Hematopoietic multipotent progenitor cell treated with erythropoietin and hydrocortisone succinate and interleukin-3 and kit ligand, for 6 days (in vitro differentiated cells): ENCODE data around the gene SHISA3.

Experiments
- DNase-seq: peaks from one replicate; pipeline ENCODE4 v3.0.0-alpha.2; 2015

The SHISA3 gene

GRCh38 chr4:42392436-42392835 lies 4.9 kb upstream of the SHISA3 start:
- no peak for DNase-seq

DNA sequence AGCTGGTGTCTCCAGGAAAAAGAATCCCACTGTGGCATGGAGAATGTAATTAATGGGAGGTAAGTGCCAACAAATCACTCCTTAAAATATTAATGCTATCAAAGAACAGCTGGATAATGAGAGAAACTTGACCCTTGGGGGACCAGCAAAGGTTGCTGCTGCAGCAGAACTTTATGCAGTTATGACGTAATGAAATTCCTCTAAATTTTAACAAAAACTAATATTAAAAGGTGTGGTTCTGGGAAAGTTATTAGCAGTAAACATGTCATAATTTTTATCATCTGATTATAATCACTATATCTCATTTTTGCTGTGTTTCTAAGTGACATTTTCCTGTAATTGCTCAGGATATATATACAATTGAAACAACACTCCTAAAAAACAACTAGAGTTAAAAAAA lies 1.7 kb upstream of the SHISA3 start:
- DNase-seq: no peak

- no peak for DNase-seq
These were observed 932 bp upstream of the SHISA3 start for GRCh38 chr4:42396361-42396751.

GRCh38 chr4:42397635-42398170 lies 415 bp downstream of the SHISA3 start:
- DNase-seq: no peak

- DNase-seq: peak; percentile 21
These were observed 1.0 kb downstream of the SHISA3 start for GRCh38 chr4:42398171-42398870.

- DNase-seq: no peak
These were observed 1.6 kb downstream of the SHISA3 start for GRCh38 chr4:42398871-42399331.

DNA sequence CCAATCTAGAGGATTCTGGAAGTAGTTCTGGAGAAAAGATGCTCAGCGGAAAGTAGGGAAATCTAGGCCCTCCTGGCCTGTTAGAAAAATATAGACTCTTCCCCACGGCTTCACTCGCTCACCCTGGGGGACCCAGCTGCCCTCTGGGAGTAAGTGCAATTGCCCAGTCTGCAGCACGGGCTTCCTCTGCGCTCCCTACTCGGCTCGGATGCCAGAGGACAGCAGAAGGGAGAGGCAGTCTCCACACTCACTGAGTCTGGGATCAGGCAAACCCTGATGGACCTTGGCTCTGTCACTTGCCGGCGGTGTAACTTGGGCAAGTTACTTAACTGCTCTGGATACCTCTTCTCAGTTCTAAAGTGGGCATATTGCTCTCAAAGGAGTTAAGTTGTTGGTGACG lies 2.1 kb downstream of the SHISA3 start:
- no peak for DNase-seq

DNA sequence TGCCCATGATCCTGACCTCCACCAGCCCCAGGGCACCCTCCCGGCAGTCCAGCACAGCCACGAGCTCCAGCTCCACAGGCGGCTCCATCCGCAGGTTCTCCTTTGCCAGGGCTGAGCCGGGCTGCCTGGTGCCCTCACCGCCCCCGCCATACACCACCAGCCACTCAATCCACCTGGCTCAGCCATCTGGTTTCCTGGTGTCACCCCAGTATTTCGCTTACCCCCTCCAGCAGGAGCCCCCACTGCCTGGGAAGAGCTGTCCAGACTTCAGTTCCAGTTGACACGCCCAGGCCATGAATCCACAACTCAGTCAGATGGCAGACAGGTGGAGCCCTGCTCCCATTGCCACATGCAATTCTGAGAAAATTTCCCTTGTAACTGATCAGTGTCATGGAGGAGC lies 3.9 kb downstream of the SHISA3 start:
- no peak for DNase-seq

GRCh38 chr4:42404001-42404400 lies 6.7 kb downstream of the SHISA3 start:
- no peak for DNase-seq

DNA sequence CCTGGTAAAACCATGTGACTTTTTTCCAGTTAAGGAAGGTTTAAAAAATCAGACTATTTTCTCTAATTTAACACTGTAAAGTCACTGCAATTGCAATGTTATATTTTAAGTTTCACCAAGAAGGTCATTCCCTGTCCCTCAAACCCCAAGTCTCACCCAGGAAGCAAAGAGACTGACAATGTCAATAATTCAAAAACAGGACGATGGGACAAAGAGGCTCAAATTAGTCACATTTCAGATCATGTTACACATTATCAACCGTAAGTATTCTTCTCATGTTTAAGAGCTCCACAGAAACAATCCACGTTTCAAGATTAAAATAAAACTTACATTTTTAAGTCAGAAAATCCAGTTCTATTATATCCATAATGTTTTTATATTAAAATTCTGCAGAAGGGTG lies 13.2 kb downstream of the SHISA3 start:
- no peak for DNase-seq

GRCh38 chr4:42411803-42412202 lies 14.5 kb downstream of the SHISA3 start:
- DNase-seq: no peak

DNA sequence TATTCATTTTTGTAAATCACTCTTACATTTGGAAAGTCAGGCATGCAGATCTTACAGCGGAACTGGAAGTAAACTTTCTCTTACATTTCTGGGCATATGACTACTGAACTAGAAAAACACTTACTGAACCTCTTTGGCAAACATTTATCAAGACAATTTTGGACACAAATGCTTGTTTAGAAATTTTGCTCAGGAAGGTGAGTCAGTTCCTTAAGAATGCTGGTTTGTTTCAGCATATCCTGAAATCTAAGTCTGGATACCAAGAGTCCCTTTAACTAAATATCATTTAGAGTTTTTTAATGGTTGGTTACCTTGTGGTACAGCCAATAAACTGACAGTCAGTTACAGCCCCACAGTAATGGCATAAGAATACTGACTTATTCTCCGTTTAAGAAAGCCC lies 15.0 kb downstream of the SHISA3 start:
- DNase-seq: no peak

- no peak for DNase-seq
These were observed 18.0 kb downstream of the SHISA3 start for GRCh38 chr4:42415281-42415680.

DNA sequence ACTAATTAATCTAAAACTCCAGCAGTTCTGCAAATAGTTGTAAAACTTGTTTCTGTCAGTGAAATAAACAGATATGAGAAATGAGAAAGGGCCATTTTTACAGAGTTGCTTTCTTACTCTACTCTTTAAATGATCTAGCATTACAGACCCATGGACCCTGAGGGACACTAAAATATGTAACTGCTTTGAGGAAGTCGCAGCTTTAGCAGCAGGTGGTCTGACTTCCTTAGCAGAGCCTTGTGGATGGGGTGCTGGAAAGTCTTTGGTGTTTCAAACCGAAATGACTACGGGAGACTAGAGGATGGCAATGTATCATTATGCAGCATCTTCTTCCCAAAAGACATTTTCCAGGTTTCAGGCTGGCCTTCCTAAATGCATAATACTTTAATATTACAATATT lies 18.7 kb downstream of the SHISA3 start:
- DNase-seq: no peak

DNA sequence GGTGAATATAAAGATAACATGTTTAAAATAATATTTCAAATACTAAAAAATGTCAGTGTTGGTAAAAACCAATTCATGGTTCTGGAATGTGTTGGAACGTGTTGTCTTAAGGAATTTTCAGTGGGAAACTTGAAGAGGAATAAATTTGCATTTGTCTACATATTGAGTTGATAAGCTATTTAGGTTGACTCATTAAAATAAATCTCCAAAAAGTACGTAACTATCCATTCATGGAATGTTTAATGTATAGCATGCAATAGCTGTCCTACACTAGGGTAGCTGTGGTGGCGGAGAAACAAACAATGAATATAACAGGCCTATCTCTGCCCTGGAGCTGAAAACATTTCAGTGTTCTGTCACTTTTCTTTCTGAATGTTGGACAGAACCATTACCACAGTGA lies 20.3 kb downstream of the SHISA3 start:
- DNase-seq: no peak

DNA sequence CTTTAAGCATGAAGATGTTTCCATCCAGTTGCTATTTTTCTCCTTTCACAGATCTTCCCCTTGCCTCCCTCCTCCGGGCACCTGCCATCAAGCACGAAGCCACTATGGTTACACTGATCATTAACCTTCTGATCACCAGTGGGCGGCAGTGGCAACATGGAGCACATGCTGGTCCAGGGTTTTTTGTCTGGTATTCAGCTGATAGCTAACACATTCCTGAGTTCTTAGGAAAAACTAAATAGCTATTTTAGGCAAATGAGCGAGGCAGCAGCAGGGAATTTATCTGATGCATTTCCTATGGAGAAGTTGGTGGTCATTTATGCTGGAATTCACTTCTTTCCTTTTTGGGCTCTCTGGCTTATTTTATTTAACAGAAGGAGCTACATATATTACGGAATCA lies 22.9 kb downstream of the SHISA3 start:
- DNase-seq: no peak

DNA sequence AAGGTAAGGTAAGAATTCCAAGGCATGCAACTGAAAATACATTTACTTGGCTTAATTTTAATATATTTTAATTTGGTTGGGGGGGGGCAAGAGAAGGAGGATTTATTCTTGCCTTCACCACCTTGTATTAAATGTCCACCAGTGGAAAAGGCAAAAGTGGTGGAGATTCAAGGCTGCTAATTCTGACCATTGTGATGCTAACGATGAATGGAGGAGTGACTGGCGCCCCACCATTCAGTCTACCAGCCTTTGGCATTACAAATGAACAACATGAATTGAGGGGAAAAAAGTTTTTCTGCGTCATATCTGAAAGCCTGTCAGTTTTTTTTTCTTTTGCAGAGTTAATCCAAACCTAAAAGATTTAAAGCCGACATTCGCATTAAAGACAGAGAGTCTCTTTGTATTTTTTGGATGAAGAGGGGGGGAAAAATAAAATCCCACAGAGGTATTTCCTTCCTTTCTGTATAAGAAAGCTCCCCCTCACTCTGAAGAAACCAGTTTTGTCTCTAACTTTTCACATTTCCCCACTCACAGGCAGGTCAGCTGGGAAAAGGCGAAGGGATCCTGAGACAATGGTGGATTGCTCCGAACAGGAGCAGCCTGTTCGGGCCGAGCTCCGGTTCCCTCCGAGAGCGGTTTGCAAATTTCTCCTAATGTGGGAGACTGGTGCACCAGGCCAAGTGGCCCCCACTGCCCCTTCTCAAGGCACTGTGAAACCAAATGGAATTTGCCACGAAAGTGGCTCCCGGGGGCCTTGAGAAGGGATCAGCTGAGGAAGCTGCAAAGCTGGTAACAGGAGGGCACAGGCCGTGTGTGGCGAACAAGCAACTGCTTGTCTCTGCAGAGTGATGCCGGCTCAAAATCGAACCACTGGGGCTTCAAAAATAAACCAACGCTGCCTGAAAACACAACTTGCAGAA lies 28.1 kb downstream of the SHISA3 start:
- DNase-seq: no peak

DNA sequence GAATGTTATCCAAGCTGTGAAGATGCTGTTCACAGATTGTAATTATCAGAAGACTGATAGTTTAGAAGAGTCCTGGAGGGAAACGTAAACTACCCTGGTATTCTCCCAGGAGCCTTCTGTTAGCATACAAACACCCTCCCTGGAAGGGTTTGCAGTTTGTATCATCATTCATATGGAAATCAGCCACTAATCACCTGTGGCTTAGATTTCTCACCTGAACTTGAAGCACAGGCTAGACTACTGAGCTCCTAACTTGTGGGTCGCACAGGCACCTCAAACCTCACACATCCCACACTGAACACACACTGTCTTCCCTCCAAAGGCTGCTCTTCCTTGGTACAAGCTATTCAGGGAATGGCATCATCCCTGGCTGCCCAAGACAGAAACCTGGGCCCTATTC lies 30.7 kb downstream of the SHISA3 start:
- DNase-seq: no peak

GRCh38 chr4:42436928-42437565 lies 39.8 kb downstream of the SHISA3 start:
- DNase-seq: no peak

GRCh38 chr4:42440083-42440482 lies 42.8 kb downstream of the SHISA3 start:
- DNase-seq: no peak

DNA sequence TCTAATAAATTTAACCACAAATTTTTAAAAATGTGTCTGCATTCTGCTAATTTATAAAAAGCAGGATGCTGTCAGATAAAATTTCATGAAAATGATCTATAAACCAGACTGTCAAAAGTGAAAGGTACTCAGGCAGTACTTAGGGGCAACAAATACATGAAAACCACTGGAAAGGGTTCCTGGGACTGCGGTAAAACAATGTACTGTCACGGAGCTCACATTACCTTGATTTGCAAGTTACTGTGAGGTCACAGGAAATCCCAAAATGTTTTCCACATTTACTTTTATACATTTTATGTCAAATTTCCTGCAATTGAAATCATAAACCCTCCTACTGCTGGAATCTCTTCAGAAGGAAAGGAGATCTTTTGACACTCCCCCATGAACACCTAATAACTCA lies 45.3 kb downstream of the SHISA3 start:
- no peak for DNase-seq

DNA sequence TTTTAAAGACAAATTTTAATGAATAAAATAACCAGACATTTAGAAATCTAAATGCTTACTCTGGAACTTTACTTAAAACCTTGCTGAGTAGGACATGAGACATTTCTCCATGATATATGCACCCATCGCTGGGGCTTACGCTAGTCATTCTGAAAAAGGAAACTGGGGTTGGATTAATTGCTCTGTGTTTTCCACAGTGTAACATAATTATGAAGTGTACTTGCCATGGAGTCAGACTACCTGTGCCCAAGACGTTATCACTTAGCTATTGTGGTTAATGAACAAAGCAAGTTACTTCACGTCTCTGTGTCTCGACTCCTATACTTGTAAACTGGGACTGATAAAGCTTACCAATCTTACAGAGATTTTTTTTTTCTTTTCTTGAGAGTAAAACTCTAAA lies 47.8 kb downstream of the SHISA3 start:
- no peak for DNase-seq

DNA sequence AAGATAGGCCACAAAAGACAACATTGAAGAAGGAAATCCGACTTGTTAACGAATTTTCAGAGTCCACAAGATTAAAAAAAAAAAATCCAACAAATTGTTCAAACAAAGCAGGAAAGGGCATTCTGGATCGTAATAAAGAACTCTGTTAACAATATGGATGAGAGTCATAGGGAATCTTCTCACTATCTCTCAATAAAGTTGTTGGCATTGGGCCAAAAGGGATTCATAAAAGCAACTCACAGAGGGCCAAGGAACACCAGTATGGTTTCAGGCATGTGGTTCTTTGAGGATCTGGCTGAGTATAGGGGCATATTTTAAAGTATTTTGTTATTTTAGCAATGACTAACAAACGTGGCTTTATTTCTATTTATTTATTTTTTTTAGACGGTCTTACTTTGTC lies 49.5 kb downstream of the SHISA3 start:
- no peak for DNase-seq
